Measurements from ENCODE around the gene C11orf68.
"Not testable (repeated sequence)": the region's sequence is repeated elsewhere in the genome, so short reads cannot be mapped to it uniquely, and the experiment has no call there.

The C11orf68 gene

GRCh38 chr11:65899356-65900124, 19.3 kb downstream of the C11orf68 start:
- WGBS (ENCODE audit: insufficient coverage, insufficient read length): no CpG with 5 or more reads among the region's 78 CpGs
- no peak for DNase-seq (ENCODE audit: low read depth, low spot score)

DNA sequence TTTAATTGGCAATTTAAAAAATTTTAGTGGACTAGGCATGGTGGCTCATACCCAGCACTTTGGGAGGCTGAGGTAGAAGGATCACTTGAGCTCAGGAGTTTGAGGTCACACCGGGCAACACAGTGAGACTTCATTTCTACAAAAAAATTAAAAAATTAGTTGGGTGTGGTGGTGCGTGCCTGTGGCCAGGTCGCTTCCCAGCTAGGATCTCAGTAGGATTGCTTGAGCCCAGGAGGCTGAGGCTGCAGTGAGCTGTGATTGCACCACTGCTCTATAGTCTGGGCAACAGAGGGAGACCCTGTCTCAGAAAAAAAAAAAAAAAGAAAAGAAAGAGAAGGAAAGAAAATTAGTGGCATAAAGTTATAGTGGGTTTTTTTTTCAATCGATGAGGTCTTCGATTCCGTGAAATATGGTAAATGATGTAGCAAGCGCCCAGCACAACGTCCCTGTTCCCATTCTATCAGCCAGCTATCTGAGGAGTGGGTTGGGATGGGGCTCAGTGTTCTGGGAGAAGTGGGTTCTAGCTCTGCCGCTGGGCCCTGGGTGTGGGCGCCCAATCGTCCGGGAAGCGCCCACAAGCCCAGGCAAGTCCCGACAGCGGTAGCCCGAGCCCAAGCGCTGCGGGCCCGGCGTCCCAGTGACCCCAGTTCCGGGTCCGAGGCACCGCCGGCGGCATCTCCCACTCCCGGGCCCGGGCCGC, 20.1 kb downstream of the C11orf68 start:
- peaks cover 13% of the 10 kb centered on the region; the same call in 1 of the 2 replicates for H3K27me3 ChIP-seq (ENCODE audit: control insufficient read depth, insufficient read depth, low read length)
- H3K27ac ChIP-seq (ENCODE audit: low read length): no peak overlapping the region
- no peaks in the 10 kb centered on the region for H3K9me3 ChIP-seq (ENCODE audit: control insufficient read depth, insufficient read depth, low read length)
- peak overlapping the region; percentile 48; the same call in 1 of the 2 replicates for H3K4me3 ChIP-seq (ENCODE audit: low read length)
- H3K4me1 ChIP-seq (ENCODE audit: control insufficient read depth, insufficient read depth, low read length): no peaks in the 10 kb centered on the region
- no CpG with 5 or more reads among the region's 28 CpGs for WGBS (ENCODE audit: insufficient coverage, insufficient read length)
- DNase-seq (ENCODE audit: low read depth, low spot score): no peak
- no peaks in the 10 kb centered on the region for H3K36me3 ChIP-seq (ENCODE audit: control insufficient read depth, insufficient read depth, low read length)

More at GRCh38 chr11:65899356-65900124, 19.3 kb downstream of the C11orf68 start:
- Histone ChIP-seq H3K27ac (ENCODE audit: low read length) (no peak overlapping the region), H3K4me3 (ENCODE audit: low read length) (peak overlapping the region; percentile 48; the same call in 1 of the 2 replicates), H3K4me1 (ENCODE audit: control insufficient read depth, insufficient read depth, low read length) (no peaks in the 10 kb centered on the region), H3K36me3 (ENCODE audit: control insufficient read depth, insufficient read depth, low read length) (no peaks in the 10 kb centered on the region), H3K9me3 (ENCODE audit: control insufficient read depth, insufficient read depth, low read length) (no peaks in the 10 kb centered on the region), H3K27me3 (ENCODE audit: control insufficient read depth, insufficient read depth, low read length) (peaks cover 13% of the 10 kb centered on the region; the same call in 1 of the 2 replicates)

GRCh38 chr11:65897020-65897471, 21.8 kb downstream of the C11orf68 start:
- WGBS (ENCODE audit: insufficient coverage, insufficient read length): no CpG with 5 or more reads among the region's 4 CpGs
- peaks cover 11% of the 10 kb centered on the region; the same call in 1 of the 2 replicates for H3K27me3 ChIP-seq (ENCODE audit: control insufficient read depth, insufficient read depth, low read length)
- H3K4me3 ChIP-seq (ENCODE audit: low read length): no peak overlapping the region
- H3K36me3 ChIP-seq (ENCODE audit: control insufficient read depth, insufficient read depth, low read length): no peaks in the 10 kb centered on the region
- H3K9me3 ChIP-seq (ENCODE audit: control insufficient read depth, insufficient read depth, low read length): no peaks in the 10 kb centered on the region
- no peak overlapping the region for H3K27ac ChIP-seq (ENCODE audit: low read length)
- H3K4me1 ChIP-seq (ENCODE audit: control insufficient read depth, insufficient read depth, low read length): peaks cover 4% of the 10 kb centered on the region; the same call in 1 of the 2 replicates
- DNase-seq (ENCODE audit: low read depth, low spot score): no peak

GRCh38 chr11:65896034-65896999, 22.5 kb downstream of the C11orf68 start:
- no CpG with 5 or more reads among the region's 14 CpGs for WGBS (ENCODE audit: insufficient coverage, insufficient read length)
- H3K9me3 ChIP-seq (ENCODE audit: control insufficient read depth, insufficient read depth, low read length): no peaks in the 10 kb centered on the region
- no peaks in the 10 kb centered on the region for H3K36me3 ChIP-seq (ENCODE audit: control insufficient read depth, insufficient read depth, low read length)
- no peak for DNase-seq (ENCODE audit: low read depth, low spot score)
- no peak overlapping the region for H3K4me3 ChIP-seq (ENCODE audit: low read length)
- H3K4me1 ChIP-seq (ENCODE audit: control insufficient read depth, insufficient read depth, low read length): peaks cover 5% of the 10 kb centered on the region; the same call in 1 of the 2 replicates
- H3K27me3 ChIP-seq (ENCODE audit: control insufficient read depth, insufficient read depth, low read length): peaks cover 7% of the 10 kb centered on the region; the same call in 1 of the 2 replicates
- H3K27ac ChIP-seq (ENCODE audit: low read length): no peak overlapping the region

DNA sequence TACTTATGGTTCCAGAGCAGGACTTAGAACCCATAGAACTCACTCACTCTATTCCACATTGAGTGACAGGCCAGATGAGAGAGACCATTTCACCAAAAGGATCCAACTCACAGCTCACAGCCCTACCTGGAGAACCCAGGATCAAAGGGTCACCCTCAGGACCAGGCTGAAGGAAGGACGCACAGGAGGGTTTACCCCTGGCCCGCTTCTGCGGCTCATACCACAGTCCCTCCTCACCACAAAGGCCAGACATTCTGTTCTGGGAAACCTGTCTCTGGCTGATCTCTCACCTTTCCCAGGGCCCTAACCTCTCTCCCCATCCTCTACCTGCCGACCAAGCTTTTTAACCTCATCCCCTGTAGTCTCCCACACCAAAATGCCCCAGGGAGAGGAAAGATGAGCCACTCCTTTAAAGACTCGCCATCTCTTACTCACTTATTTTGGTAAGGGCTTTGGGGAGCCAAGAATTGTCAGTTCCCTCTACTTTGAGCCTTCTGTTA, 23.3 kb downstream of the C11orf68 start:
- WGBS (ENCODE audit: insufficient coverage, insufficient read length): no CpG with 5 or more reads among the region's 5 CpGs
- Histone ChIP-seq H3K27me3 (ENCODE audit: control insufficient read depth, insufficient read depth, low read length) (peaks cover 5% of the 10 kb centered on the region; the same call in 1 of the 2 replicates), H3K9me3 (ENCODE audit: control insufficient read depth, insufficient read depth, low read length) (no peaks in the 10 kb centered on the region), H3K4me3 (ENCODE audit: low read length) (no peak overlapping the region), H3K36me3 (ENCODE audit: control insufficient read depth, insufficient read depth, low read length) (no peaks in the 10 kb centered on the region), H3K4me1 (ENCODE audit: control insufficient read depth, insufficient read depth, low read length) (peaks cover 5% of the 10 kb centered on the region; the same call in 1 of the 2 replicates), H3K27ac (ENCODE audit: low read length) (no peak overlapping the region)
- DNase-seq (ENCODE audit: low read depth, low spot score): no peak

DNA sequence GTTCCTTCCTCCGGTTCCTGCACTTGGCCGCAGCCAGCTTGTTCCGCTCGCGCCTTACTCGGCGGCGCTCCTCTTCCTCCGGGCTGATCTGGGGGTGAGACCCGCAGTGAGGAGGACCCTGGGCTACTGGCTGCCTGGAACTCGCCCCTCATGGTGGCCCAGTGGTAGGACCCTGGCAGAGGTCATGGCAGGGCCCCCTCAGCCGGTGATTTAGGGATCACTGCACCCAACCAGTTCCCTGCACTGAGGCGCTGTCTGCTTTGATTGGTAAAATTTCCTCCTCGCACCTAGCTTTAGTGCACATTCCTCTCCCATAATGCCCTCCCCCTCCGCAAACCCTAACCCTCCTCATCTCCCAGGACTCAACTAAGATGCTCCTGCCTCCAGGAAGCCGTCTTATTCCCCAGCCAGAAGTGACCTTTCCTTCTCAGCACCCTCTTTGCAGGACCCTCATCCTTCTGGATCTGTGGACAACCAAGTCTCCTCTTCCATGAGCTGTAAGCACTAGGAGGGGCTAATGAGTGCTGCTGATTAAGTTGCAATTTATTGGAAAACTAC, 24.7 kb downstream of the C11orf68 start:
- no peak overlapping the region for H3K27ac ChIP-seq (ENCODE audit: low read length)
- H3K4me3 ChIP-seq (ENCODE audit: low read length): no peak overlapping the region
- H3K9me3 ChIP-seq (ENCODE audit: control insufficient read depth, insufficient read depth, low read length): no peaks in the 10 kb centered on the region
- no peaks in the 10 kb centered on the region for H3K36me3 ChIP-seq (ENCODE audit: control insufficient read depth, insufficient read depth, low read length)
- WGBS (ENCODE audit: insufficient coverage, insufficient read length): no CpG with 5 or more reads among the region's 16 CpGs
- peaks cover 8% of the 10 kb centered on the region for H3K4me1 ChIP-seq (ENCODE audit: control insufficient read depth, insufficient read depth, low read length)
- peaks cover 7% of the 10 kb centered on the region; the same call in 1 of the 2 replicates for H3K27me3 ChIP-seq (ENCODE audit: control insufficient read depth, insufficient read depth, low read length)
- DNase-seq (ENCODE audit: low read depth, low spot score): no peak

GRCh38 chr11:65892661-65893317, 26.1 kb downstream of the C11orf68 start:
- H3K9me3 ChIP-seq (ENCODE audit: control insufficient read depth, insufficient read depth, low read length): no peaks in the 10 kb centered on the region
- peaks cover 5% of the 10 kb centered on the region; the same call in 1 of the 2 replicates for H3K27me3 ChIP-seq (ENCODE audit: control insufficient read depth, insufficient read depth, low read length)
- peaks cover 8% of the 10 kb centered on the region for H3K4me1 ChIP-seq (ENCODE audit: control insufficient read depth, insufficient read depth, low read length)
- H3K27ac ChIP-seq (ENCODE audit: low read length): no peak overlapping the region
- no peaks in the 10 kb centered on the region for H3K36me3 ChIP-seq (ENCODE audit: control insufficient read depth, insufficient read depth, low read length)
- no peak overlapping the region for H3K4me3 ChIP-seq (ENCODE audit: low read length)
- no CpG with 5 or more reads among the region's 10 CpGs for WGBS (ENCODE audit: insufficient coverage, insufficient read length)
- DNase-seq (ENCODE audit: low read depth, low spot score): no peak

- H3K36me3 ChIP-seq (ENCODE audit: control insufficient read depth, insufficient read depth, low read length); H3K27me3 ChIP-seq (ENCODE audit: control insufficient read depth, insufficient read depth, low read length); H3K4me3 ChIP-seq (ENCODE audit: low read length); H3K9me3 ChIP-seq (ENCODE audit: control insufficient read depth, insufficient read depth, low read length); DNase-seq (ENCODE audit: low read depth, low spot score); H3K27ac ChIP-seq (ENCODE audit: low read length): not testable (repeated sequence)
- H3K4me1 ChIP-seq (ENCODE audit: control insufficient read depth, insufficient read depth, low read length): peaks cover 11% of the 10 kb centered on the region
- no CpG with 5 or more reads among the region's 5 CpGs for WGBS (ENCODE audit: insufficient coverage, insufficient read length)
Measured at GRCh38 chr11:65892137-65892540, 26.7 kb downstream of the C11orf68 start.
